Breast epithelium (tissue), 4 donors: ENCODE results near the gene SLC30A9. TPM values are rescaled to one million over a fixed set of nuclear protein-coding genes. Genes with fewer than 3 reads are reported as not detected.

Source experiments
- DNase-seq, 2 donors: peaks; one replicate each; pipeline ENCODE4 v3.0.0-alpha.2; 2019; ENCODE audit warnings: low spot score in 2 of 2
- H3K27ac ChIP-seq, 2 donors: fragments of 200-600 bp; sonication (generic) in 1 of 2; one replicate each; pipeline ENCODE4 v1.5.1; 2016 to 2019; ENCODE audit warnings: mild to moderate bottlenecking in 1 of 2
- H3K27me3 ChIP-seq, 2 donors: fragments of 200-600 bp; sonication (generic) in 1 of 2; one replicate each; pipeline versions ENCODE4 v1.5.1 to v1.6.0; 2017 to 2019; ENCODE audit warnings: control low read depth in 1 of 2, mild to moderate bottlenecking in 1 of 2
- H3K36me3 ChIP-seq: fragments of 200-600 bp; one replicate; pipeline ENCODE4 v1.5.1; 2019
- H3K4me1 ChIP-seq, 2 donors: fragments of 200-600 bp; sonication (generic); one replicate each; pipeline ENCODE4 v1.5.1; 2016 to 2019; ENCODE audit warnings: control low read depth in 1 of 2
- H3K4me3 ChIP-seq, 3 donors: fragments of 200-600 bp; sonication (generic); 1 replicate in 2 of 3; 2 replicates in 1 of 3; pipeline ENCODE4 v1.5.1; 2016 to 2019; ENCODE audit warnings: mild to moderate bottlenecking in 3 of 3, moderate library complexity in 2 of 3
- H3K9me3 ChIP-seq, 2 donors: fragments of 200-600 bp; sonication (generic) in 1 of 2; one replicate each; pipeline ENCODE4 v1.5.1; 2016 to 2019; ENCODE audit warnings: control low read depth in 1 of 2
- POLR2A ChIP-seq: fragments of 450-650 bp; IDR thresholded peaks from one replicate; pipeline ENCODE4 v1.6.1; 2016; ENCODE audit warnings: antibody characterized with exemption, mild to moderate bottlenecking, moderate library complexity
- POLR2AphosphoS5 ChIP-seq, 3 donors: sonication (generic); formaldehyde crosslinking; IDR thresholded peaks; one replicate each; pipeline ENCODE4 v1.6.1; 2017; ENCODE audit warnings: antibody characterized with exemption in 3 of 3
- intact Hi-C: fragments of 100-400 bp; cut with DNase I; formaldehyde crosslinking; loops from one replicate; pipeline ENCODE4 v1.15.1; 2023; ENCODE audit warnings: low total_unique reads
- total RNA-seq, 3 donors: library from RNA; depleted of rRNA; stranded (reverse); fragments of >200 nt; gene quantifications; one replicate each; pipeline ENCODE4 v1.1.0, GENCODE V29; 2016
- TF ChIP-seq, protein P1 (sequence below), 3 donors: fragments of 450-650 bp; IDR thresholded peaks; one replicate each; pipeline ENCODE4 v1.5.1; 2016 to 2017; ENCODE audit warnings: antibody characterized with exemption in 3 of 3, mild to moderate bottlenecking in 3 of 3, moderate library complexity in 3 of 3

The SLC30A9 gene
- total RNA-seq, 3 donors from 2014 or later: 36.6 to 59.9 (median 37.4) TPM

DNA sequence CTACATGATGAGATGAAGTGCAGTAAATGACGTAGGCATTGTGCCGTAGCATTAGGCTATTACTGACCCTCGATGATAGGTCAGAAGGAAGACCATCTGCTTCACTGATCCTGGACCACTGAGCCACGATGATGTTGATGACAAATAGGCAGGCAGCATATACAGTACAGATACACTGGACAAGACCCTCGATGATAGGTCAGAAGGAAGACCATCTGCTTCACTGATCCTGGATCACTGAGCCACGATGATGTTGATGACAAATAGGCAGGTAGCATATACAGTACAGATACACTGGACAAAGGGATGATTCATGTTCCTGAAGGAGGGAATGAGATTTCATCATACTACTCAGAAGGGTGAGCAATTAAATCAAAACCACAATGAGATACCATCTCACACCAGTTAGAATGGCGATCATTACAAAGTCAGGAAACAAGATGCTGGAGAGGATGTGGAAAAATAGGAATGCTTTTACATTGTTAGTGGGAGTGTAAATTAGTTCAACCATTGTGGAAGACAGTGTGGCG is 111.2 kb downstream of the SLC30A9 start:
- H3K36me3 ChIP-seq: no peaks in the 10 kb centered on the region
- TF ChIP-seq POLR2A: no peak
- TF ChIP-seq POLR2AphosphoS5 (IDR thresholded peaks at IDR 0.05): no peak
- TF ChIP-seq, protein P1, sequence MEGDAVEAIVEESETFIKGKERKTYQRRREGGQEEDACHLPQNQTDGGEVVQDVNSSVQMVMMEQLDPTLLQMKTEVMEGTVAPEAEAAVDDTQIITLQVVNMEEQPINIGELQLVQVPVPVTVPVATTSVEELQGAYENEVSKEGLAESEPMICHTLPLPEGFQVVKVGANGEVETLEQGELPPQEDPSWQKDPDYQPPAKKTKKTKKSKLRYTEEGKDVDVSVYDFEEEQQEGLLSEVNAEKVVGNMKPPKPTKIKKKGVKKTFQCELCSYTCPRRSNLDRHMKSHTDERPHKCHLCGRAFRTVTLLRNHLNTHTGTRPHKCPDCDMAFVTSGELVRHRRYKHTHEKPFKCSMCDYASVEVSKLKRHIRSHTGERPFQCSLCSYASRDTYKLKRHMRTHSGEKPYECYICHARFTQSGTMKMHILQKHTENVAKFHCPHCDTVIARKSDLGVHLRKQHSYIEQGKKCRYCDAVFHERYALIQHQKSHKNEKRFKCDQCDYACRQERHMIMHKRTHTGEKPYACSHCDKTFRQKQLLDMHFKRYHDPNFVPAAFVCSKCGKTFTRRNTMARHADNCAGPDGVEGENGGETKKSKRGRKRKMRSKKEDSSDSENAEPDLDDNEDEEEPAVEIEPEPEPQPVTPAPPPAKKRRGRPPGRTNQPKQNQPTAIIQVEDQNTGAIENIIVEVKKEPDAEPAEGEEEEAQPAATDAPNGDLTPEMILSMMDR (IDR thresholded peaks at IDR 0.05): no peak

DNA sequence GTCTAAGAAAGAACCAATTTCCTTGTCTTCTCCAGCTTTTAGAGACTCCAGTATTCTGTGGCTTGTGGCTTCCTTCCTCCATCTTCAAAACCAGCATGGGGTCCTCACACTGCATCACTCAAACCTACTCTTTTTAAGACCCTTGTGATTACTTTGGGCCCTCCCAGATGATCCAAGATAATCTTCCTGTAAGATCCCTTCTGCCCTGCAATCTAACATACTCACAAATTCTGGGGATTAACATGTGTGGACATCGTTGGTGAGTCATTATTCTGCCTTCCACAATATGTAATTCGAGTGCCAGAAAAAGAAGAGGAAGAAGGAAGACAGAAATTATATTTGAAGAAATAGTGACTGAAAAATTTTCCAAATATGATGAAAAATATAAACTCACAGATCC is 114.2 kb downstream of the SLC30A9 start:
- intact Hi-C loops: no loop called here
- H3K9me3 ChIP-seq: no peaks in the 10 kb centered on the region
- H3K27me3 ChIP-seq: no peaks in the 10 kb centered on the region
- no peak overlapping the region for H3K4me3 ChIP-seq
- DNase-seq: no peak
- no peaks in the 10 kb centered on the region for H3K4me1 ChIP-seq
- H3K36me3 ChIP-seq: no peaks in the 10 kb centered on the region
- TF ChIP-seq POLR2AphosphoS5 (IDR thresholded peaks at IDR 0.05): no peak
- TF ChIP-seq, protein P1 (IDR thresholded peaks at IDR 0.05): no peak
- no peak for TF ChIP-seq POLR2A
- no peak overlapping the region for H3K27ac ChIP-seq

More for the DNA sequence above, 111.2 kb downstream of the SLC30A9 start:
- Histone ChIP-seq H3K27me3 (no peaks in the 10 kb centered on the region), H3K4me1 (no peaks in the 10 kb centered on the region), H3K27ac (no peak overlapping the region), H3K4me3 (no peak overlapping the region), H3K9me3 (no peaks in the 10 kb centered on the region)
- no peak for DNase-seq
- intact Hi-C loops: no loop called here

DNA sequence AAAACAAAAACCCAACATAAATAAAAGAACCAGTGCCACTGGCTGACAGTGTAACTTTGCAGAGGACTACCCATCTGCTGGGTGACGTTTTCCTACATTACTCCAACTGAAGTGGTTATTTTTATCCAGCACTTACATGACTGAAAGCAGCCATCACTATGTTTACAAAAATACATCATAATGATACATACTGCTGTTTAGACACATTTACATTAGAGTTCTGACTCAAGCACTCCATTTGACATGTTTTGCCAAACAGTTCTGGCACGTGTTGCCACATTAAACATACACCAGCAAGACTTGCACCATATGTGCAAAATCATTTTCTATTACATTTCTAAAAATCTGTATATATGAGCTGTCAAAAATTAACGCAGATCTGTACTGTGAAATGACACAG is 122.5 kb downstream of the SLC30A9 start:
- Histone ChIP-seq H3K9me3 (no peaks in the 10 kb centered on the region), H3K4me1 (no peaks in the 10 kb centered on the region), H3K36me3 (no peaks in the 10 kb centered on the region), H3K27me3 (no peaks in the 10 kb centered on the region), H3K27ac (no peak overlapping the region), H3K4me3 (no peak overlapping the region)
- TF ChIP-seq POLR2A: no peak
- TF ChIP-seq, protein P1 (IDR thresholded peaks at IDR 0.05): no peak
- TF ChIP-seq POLR2AphosphoS5 (IDR thresholded peaks at IDR 0.05): no peak
- DNase-seq: no peak
- intact Hi-C loops: no loop called here

DNA sequence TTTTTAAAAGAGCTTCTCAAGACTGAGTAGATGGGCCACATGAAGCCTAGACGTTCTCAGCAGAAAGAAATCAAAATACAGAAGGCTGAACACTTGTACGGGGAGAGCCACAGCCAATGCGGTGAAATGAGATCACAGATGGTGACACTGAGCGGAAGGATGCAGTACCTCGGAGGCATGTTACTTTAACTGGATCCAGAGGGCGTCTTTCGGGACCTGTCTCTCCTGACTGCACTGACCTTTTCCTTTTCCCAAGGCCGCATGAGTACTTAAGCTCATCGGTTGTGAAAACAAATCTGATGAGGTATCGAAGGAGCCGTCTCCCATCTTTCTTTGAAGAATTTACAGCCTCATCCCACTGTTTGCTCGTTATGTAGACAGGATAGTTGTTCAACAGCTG is 129.6 kb downstream of the SLC30A9 start:
- intact Hi-C loops: no loop called here
- Histone ChIP-seq H3K9me3 (no peaks in the 10 kb centered on the region), H3K4me1 (no peaks in the 10 kb centered on the region), H3K36me3 (no peaks in the 10 kb centered on the region), H3K27me3 (no peaks in the 10 kb centered on the region), H3K4me3 (no peak overlapping the region), H3K27ac (no peak overlapping the region)
- TF ChIP-seq, protein P1 (IDR thresholded peaks at IDR 0.05): no peak
- TF ChIP-seq POLR2AphosphoS5 (IDR thresholded peaks at IDR 0.05) (no peak), POLR2A (no peak)
- no peak for DNase-seq

DNA sequence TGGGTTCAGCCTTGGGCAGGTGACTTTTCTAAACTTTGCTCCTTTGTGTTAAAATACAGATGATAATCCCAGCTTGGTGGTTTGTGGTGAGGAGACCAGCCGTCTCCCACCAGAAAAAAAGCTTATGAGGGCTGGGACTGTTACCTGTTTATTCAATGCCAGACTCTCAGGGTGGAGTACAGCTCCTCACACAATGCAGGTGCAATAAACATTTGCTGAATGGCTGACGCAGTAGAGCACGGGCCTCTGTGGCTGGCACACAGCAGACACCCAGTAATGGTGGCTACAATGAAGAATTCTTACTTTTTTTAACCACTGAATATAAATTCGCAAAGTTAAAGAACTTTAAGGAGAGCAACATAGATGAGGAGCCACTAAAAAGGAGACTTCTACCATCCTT is 131.9 kb downstream of the SLC30A9 start:
- TF ChIP-seq, protein P1 (IDR thresholded peaks at IDR 0.05): no peak
- TF ChIP-seq POLR2A: no peak
- TF ChIP-seq POLR2AphosphoS5 (IDR thresholded peaks at IDR 0.05): no peak
- Histone ChIP-seq H3K36me3 (no peaks in the 10 kb centered on the region), H3K27ac (no peak overlapping the region), H3K9me3 (no peaks in the 10 kb centered on the region), H3K4me3 (no peak overlapping the region), H3K27me3 (no peaks in the 10 kb centered on the region), H3K4me1 (no peaks in the 10 kb centered on the region)
- intact Hi-C loops: no loop called here
- DNase-seq: no peak
